Measurements from ENCODE around the gene S100A4. TPM values are rescaled to one million over a fixed set of nuclear protein-coding genes. Genes with fewer than 3 reads are reported as not detected.
A peak's percentile ranks its signal among the peaks of the same experiment; 100 is the strongest.
"Not testable (repeated sequence)": the region's sequence is repeated elsewhere in the genome, so short reads cannot be mapped to it uniquely, and the experiment has no call there.

Gene S100A4
- total RNA-seq, 2 experiments from 2014 or later: 44.7 to 44.9 TPM

- peak overlapping the region; percentile 76 for H3K27ac Mint-ChIP-seq
- no peak for DNase-seq
- H3K4me3 Mint-ChIP-seq: no peak overlapping the region
- no peaks in the 10 kb centered on the region for H3K36me3 Mint-ChIP-seq
- peaks cover 28% of the 10 kb centered on the region for H3K27me3 Mint-ChIP-seq
- no peaks in the 10 kb centered on the region for H3K9me3 Mint-ChIP-seq
- peaks cover 29% of the 10 kb centered on the region for H3K4me1 Mint-ChIP-seq
These were observed 27.7 kb upstream of the S100A4 start for GRCh38 chr1:153573351-153573750.

- Mint-ChIP-seq H3K4me1 (peaks cover 36% of the 10 kb centered on the region), H3K27me3 (peaks cover 21% of the 10 kb centered on the region), H3K4me3 (no peak overlapping the region), H3K36me3 (no peaks in the 10 kb centered on the region), H3K27ac (peak overlapping the region; percentile 76), H3K9me3 (no peaks in the 10 kb centered on the region)
- peak; percentile 63 for DNase-seq
These were observed 27.0 kb upstream of the S100A4 start for GRCh38 chr1:153572569-153573015.

GRCh38 chr1:153571706-153572105 lies 26.1 kb upstream of the S100A4 start:
- no peak for DNase-seq
- Mint-ChIP-seq H3K27ac (no peak overlapping the region), H3K4me1 (peaks cover 42% of the 10 kb centered on the region), H3K9me3 (no peaks in the 10 kb centered on the region), H3K36me3 (no peaks in the 10 kb centered on the region), H3K27me3 (peaks cover 12% of the 10 kb centered on the region), H3K4me3 (no peak overlapping the region)

DNA sequence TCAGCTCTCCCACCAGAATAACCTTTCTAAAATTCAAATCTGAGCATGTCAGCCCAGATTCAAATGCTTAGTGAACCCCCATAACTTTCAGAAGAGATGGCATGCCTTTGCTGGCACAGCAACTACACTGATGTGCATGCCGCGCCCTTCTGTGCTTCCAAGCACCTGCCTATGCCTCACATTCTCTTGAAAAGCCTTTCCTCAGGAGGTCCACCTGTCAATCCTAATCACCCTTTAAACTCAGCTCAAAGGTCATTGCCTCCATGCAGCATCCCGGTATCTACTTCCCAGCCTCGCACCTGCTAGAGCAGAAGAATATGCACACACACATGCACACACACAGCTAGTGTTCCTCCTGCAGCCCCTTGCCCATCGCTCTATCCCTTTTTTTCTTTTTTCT lies 25.3 kb upstream of the S100A4 start:
- H3K27me3 Mint-ChIP-seq: peaks cover 4% of the 10 kb centered on the region
- H3K27ac Mint-ChIP-seq: no peak overlapping the region
- no peaks in the 10 kb centered on the region for H3K36me3 Mint-ChIP-seq
- DNase-seq: no peak
- peaks cover 48% of the 10 kb centered on the region for H3K4me1 Mint-ChIP-seq
- no peak overlapping the region for H3K4me3 Mint-ChIP-seq
- no peaks in the 10 kb centered on the region for H3K9me3 Mint-ChIP-seq

DNA sequence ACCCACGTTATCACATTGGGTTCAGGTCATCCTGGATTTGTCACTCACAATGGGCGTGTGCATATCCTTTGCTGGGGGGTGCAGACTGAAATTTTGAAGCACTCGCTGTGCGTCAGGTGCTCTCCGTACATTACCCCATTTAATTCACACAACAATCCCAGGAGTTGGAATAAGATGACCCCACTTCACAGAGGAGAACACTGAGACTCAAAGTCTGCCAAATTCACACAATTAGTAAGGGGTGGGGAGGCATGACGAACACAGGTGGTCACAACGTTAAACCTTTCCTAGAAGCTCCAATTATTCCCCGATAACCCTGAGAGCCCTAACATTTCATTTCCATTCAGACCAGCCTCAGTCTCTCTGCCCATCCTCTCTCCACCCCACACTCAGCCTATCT lies 23.9 kb upstream of the S100A4 start:
- Mint-ChIP-seq H3K27me3 (peaks cover 4% of the 10 kb centered on the region), H3K27ac (no peak overlapping the region), H3K4me3 (no peak overlapping the region), H3K4me1 (peaks cover 53% of the 10 kb centered on the region), H3K9me3 (no peaks in the 10 kb centered on the region), H3K36me3 (no peaks in the 10 kb centered on the region)
- no peak for DNase-seq

DNA sequence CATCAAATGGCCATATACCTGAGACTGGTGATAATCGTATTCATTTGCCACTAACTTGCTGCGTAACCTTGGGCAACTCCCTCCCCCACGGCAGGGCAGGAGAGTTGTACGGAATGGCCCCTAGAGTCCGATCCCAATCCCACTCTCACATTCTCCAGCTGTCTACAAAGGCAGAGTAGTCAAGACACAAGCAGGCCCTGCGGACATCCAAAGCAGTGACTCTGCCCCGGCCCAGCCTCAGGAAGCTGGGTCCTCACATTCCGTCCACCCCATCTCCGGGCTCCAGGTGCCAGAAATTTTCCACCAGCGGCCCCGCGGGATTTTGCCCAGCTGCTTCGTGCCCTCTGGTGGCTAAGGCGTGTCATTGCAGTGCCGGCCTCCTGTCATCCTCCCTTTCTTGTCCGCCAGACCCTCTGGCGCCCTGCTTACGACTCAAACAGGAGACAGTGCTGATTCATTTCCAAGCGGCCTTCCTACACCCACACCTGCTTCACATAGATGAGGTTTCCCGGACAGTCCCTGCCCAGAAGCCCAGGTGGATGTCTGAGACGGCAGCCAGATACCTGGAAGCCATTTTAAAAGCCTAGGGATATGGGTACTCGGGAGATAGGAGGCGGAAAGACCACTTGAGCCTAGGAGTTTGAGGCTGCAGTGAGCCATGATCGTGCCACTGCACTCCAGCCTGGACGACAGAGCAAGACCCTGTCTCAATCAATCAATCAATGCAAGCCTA lies 22.9 kb upstream of the S100A4 start:
- Mint-ChIP-seq H3K36me3 (no peaks in the 10 kb centered on the region), H3K27ac (peak overlapping the region; percentile 62), H3K9me3 (no peaks in the 10 kb centered on the region), H3K27me3 (peaks cover 4% of the 10 kb centered on the region), H3K4me1 (peaks cover 49% of the 10 kb centered on the region), H3K4me3 (peak overlapping the region; percentile 33)
- peak; percentile 80 for DNase-seq

- no peaks in the 10 kb centered on the region for H3K9me3 Mint-ChIP-seq
- H3K27ac Mint-ChIP-seq: peak overlapping the region; percentile 16
- H3K4me1 Mint-ChIP-seq: peaks cover 44% of the 10 kb centered on the region
- no peaks in the 10 kb centered on the region for H3K36me3 Mint-ChIP-seq
- H3K27me3 Mint-ChIP-seq: peaks cover 4% of the 10 kb centered on the region
- peak; percentile 50 for DNase-seq
- H3K4me3 Mint-ChIP-seq: no peak overlapping the region
These were observed 22.2 kb upstream of the S100A4 start for GRCh38 chr1:153567621-153568366.

DNA sequence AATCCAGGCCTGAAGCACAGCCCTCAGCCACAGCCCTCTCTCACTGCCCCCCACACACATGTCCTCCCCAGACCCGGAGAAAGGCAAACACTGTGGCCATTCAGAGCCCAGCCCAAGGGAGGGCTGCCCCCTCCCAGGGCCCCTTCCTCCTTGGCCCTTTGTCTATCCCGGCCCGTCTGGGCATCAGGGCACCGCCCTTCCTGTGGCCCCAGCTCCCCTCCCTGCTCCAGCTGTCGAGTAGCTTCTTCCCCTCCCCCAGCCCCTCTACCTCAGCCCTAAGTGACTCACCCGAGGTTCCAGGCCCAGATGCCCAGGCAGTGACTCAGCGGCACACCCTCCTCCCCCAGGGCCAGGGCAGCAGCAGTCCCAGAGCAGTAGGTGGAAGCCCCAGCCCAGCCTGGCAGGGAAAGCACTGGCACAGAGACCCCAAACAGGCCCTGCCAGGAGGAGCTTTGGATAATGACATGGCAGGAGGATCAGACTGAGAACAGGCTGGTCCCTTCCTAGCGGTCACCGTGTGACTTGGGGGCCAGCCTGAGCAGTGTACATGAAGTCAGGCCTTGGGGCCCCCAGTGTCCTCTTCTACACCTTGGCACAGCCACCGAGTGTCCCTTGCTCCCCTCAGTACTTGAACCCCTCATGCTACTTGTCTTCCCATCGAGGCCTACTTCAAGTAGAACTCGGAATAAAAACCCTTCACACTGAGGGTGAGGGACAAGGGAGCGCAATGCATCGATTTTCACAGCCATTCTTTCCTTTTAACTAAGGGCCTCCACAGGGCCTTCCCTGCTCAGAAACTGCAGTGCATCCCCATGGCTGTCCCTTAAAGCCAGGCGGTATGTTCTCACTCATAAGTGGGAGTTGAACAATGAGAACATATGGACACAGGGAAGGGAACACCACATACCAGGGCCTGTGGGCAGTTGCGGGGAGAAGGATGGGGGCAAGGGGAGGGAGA lies 21.1 kb upstream of the S100A4 start:
- Mint-ChIP-seq H3K27me3 (peaks cover 4% of the 10 kb centered on the region), H3K36me3 (no peaks in the 10 kb centered on the region), H3K4me1 (peaks cover 35% of the 10 kb centered on the region), H3K4me3 (peak overlapping the region; percentile 24), H3K9me3 (no peaks in the 10 kb centered on the region), H3K27ac (peak overlapping the region; percentile 82)
- peak; percentile 89 for DNase-seq

GRCh38 chr1:153565529-153566374 lies 20.1 kb upstream of the S100A4 start, which contains the start of gene S100A2:
S100A2 (minus strand) TSS chr1:153565844; CDS start chr1:153563877, 1,967 bp downstream.
- Mint-ChIP-seq H3K27me3 (peaks cover 4% of the 10 kb centered on the region), H3K4me1 (peaks cover 33% of the 10 kb centered on the region), H3K4me3 (peak within 1 kb of the TSS; percentile 68), H3K9me3 (no peaks in the 10 kb centered on the region), H3K27ac (peak within 1 kb of the TSS; percentile 91), H3K36me3 (no peaks in the 10 kb centered on the region)
- peak; percentile 49 for DNase-seq

DNA sequence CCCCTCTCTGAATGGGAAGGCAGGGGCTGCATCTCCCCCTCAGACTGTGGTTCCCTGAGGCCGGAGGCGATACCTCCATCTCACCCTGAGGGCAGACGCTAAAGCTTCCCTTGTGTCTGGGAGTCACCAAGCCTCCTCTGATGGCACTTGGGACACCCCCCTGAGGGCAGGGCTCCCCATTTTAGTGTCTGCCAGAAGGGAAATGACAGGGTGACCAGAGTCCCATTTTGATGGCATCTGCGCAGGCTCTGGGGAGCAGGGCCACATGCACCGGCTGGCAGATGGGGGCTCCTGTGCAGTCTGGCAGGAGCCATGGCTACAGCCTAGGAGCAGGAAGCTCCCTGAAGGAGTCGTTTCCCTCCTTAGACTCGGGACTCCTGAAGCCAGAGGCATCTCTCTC lies 18.4 kb upstream of the S100A4 start:
- no peak for DNase-seq
- H3K27ac Mint-ChIP-seq: no peak overlapping the region
- no peaks in the 10 kb centered on the region for H3K9me3 Mint-ChIP-seq
- no peaks in the 10 kb centered on the region for H3K27me3 Mint-ChIP-seq
- H3K4me1 Mint-ChIP-seq: peaks cover 30% of the 10 kb centered on the region
- no peaks in the 10 kb centered on the region for H3K36me3 Mint-ChIP-seq
- no peak overlapping the region for H3K4me3 Mint-ChIP-seq

DNA sequence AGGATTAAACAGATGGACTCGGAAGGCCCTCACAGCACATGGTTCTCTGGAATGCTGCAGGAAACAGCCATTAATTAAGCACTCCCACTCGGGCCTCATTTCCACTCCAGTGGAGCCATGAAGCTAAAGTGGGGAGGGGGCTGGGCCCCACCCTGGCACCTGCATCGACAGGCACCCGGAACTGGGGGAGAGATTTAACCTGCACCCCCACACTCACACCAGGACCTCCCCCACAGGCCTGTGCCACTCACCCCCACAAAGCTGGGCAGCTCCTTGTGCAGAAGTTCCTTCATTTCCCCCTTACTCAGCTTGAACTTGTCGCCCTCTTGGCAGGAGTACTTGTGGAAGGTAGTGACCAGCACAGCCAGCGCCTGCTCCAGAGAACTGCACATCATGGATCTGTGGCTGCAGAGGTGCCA lies 17.9 kb upstream of the S100A4 start:
- peaks cover 26% of the 10 kb centered on the region for H3K4me1 Mint-ChIP-seq
- H3K27ac Mint-ChIP-seq: no peak overlapping the region
- no peaks in the 10 kb centered on the region for H3K36me3 Mint-ChIP-seq

DNA sequence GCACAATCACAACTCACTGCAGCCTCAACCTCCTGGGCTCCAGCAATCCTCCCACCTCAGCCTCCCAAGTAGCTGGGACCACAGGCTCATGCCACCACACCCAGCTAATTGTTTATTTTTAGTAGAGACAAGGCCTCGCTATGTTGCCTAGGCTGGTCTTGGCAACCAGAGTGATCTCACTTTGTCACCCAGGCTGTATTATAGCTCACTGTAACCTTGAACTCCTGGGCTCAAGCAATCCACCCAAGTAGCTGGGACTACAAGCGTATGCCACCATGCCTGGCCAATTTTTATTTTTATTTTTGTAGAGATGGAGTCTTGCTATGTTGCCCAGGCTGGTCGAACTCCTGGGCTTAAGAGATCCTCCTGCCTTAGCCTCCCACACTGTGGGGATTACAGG lies 16.4 kb upstream of the S100A4 start:
- H3K4me3 Mint-ChIP-seq, H3K36me3 Mint-ChIP-seq, H3K27me3 Mint-ChIP-seq, DNase-seq, H3K9me3 Mint-ChIP-seq, H3K27ac Mint-ChIP-seq: not testable (repeated sequence)
- peaks cover 14% of the 10 kb centered on the region for H3K4me1 Mint-ChIP-seq

More for the DNA sequence above, 17.9 kb upstream of the S100A4 start:
- no peak for DNase-seq
- no peak overlapping the region for H3K4me3 Mint-ChIP-seq
- no peaks in the 10 kb centered on the region for H3K27me3 Mint-ChIP-seq
- no peaks in the 10 kb centered on the region for H3K9me3 Mint-ChIP-seq

GRCh38 chr1:153561466-153561985 lies 15.9 kb upstream of the S100A4 start:
- H3K4me3 Mint-ChIP-seq: no peak overlapping the region
- no peaks in the 10 kb centered on the region for H3K27me3 Mint-ChIP-seq
- no peaks in the 10 kb centered on the region for H3K9me3 Mint-ChIP-seq
- H3K27ac Mint-ChIP-seq: no peak overlapping the region
- no peak for DNase-seq
- H3K4me1 Mint-ChIP-seq: peaks cover 9% of the 10 kb centered on the region
- no peaks in the 10 kb centered on the region for H3K36me3 Mint-ChIP-seq
